Caco-2 (cell line): Measurements from ENCODE around the gene KCNK4. TPM values are rescaled to one million over a fixed set of nuclear protein-coding genes. Genes with fewer than 3 reads are reported as not detected.
"Not testable (repeated sequence)": the region's sequence is repeated elsewhere in the genome, so short reads cannot be mapped to it uniquely, and the experiment has no call there.

Experiments used
- BruUV-seq: library from RNA; stranded (reverse); fragments of 400-500 nt; replicated peaks from 2 replicates; lab custom pipeline; 2021; lab: Mats Ljungman, UMichigan
- CTCF ChIA-PET: fragments of 300-600 bp; sonication (Branson Sonifier 250); formaldehyde crosslinking; loops from one replicate; lab custom pipeline; 2022; ENCODE audit warnings: antibody characterized with exemption; lab: Charles Lee
- POLR2A ChIA-PET: fragments of 300-600 bp; sonication (Branson Sonifier 250); formaldehyde crosslinking; loops from one replicate; lab custom pipeline; 2022; ENCODE audit warnings: antibody characterized with exemption; lab: Charles Lee
- DNase-seq, 2 experiments: peaks; one replicate each; pipeline versions ENCODE4 v3.0.0 to v3.0.0-alpha.2; 2020 to 2022
- H3K27me3 ChIP-seq: replicated peaks from 2 replicates; pipeline ENCODE4 v1.6.0; 2011; ENCODE audit warnings: low read length; ENCODE audit not compliant: control insufficient read depth, insufficient read depth
- H3K36me3 ChIP-seq: 2 replicates; pipeline ENCODE4 v1.5.1; 2011; ENCODE audit warnings: low read length; ENCODE audit not compliant: control insufficient read depth, insufficient read depth
- H3K4me1 ChIP-seq: fragments of 250-450 bp; sonication (Bioruptor Pico); 2 replicates; pipeline ENCODE4 v1.5.1; 2020; ENCODE audit warnings: mild to moderate bottlenecking
- H3K4me3 ChIP-seq: 2 replicates; pipeline ENCODE4 v1.5.1; 2011; ENCODE audit warnings: low read depth, mild to moderate bottlenecking, control low read depth, low read length
- H3K9me3 ChIP-seq: fragments of 250-450 bp; sonication (Bioruptor Pico); 2 replicates; pipeline ENCODE4 v1.5.1; 2020; ENCODE audit warnings: mild to moderate bottlenecking, moderate library complexity
- H3K27ac Mint-ChIP-seq: one replicate; pipeline ENCODE4 v1.8.0; 2022; ENCODE audit warnings: mixed read lengths; ENCODE audit not compliant: unreplicated experiment
- H3K27me3 Mint-ChIP-seq: one replicate; pipeline ENCODE4 v1.8.0; 2022; ENCODE audit warnings: mixed read lengths; ENCODE audit not compliant: insufficient read depth, unreplicated experiment
- H3K36me3 Mint-ChIP-seq: one replicate; pipeline ENCODE4 v1.8.0; 2022; ENCODE audit warnings: mild to moderate bottlenecking, mixed read lengths; ENCODE audit not compliant: insufficient read depth, unreplicated experiment
- H3K4me1 Mint-ChIP-seq: one replicate; pipeline ENCODE4 v1.8.0; 2022; ENCODE audit warnings: low read depth, mixed read lengths; ENCODE audit not compliant: unreplicated experiment
- H3K4me3 Mint-ChIP-seq: one replicate; pipeline ENCODE4 v1.8.0; 2022; ENCODE audit warnings: mild to moderate bottlenecking, moderate library complexity, mixed read lengths; ENCODE audit not compliant: unreplicated experiment
- H3K9me3 Mint-ChIP-seq: one replicate; pipeline ENCODE4 v1.8.0; 2022; ENCODE audit warnings: mixed read lengths; ENCODE audit not compliant: unreplicated experiment
- CTCF ChIP-seq, 2 experiments: fragments of 200-600 bp in 1 of 2; IDR thresholded peaks; 1 replicate in 1 of 2; 2 replicates in 1 of 2; pipeline versions ENCODE4 v1.5.1 to v1.8.0; 2011 to 2022; ENCODE audit warnings: antibody characterized with exemption in 1 of 2, control low read depth in 1 of 2, inconsistent platforms in 1 of 2, low read depth in 1 of 2, low read length in 1 of 2, mild to moderate bottlenecking in 1 of 2, moderate library complexity in 1 of 2; ENCODE audit not compliant: insufficient read depth in 1 of 2, severe bottlenecking in 1 of 2, unreplicated experiment in 1 of 2
- intact Hi-C: fragments of 100-400 bp; cut with micrococcal nuclease; formaldehyde crosslinking; loops from one replicate; pipeline ENCODE4 v1.10.0; 2022; ENCODE audit not compliant: unreplicated experiment
- total RNA-seq: library from RNA; stranded (reverse); gene quantifications from 2 replicates; pipeline ENCODE4 v1.2.3, GENCODE V29; 2022

KCNK4 gene
- total RNA-seq, 1 experiment from 2014 or later = not detected

DNA sequence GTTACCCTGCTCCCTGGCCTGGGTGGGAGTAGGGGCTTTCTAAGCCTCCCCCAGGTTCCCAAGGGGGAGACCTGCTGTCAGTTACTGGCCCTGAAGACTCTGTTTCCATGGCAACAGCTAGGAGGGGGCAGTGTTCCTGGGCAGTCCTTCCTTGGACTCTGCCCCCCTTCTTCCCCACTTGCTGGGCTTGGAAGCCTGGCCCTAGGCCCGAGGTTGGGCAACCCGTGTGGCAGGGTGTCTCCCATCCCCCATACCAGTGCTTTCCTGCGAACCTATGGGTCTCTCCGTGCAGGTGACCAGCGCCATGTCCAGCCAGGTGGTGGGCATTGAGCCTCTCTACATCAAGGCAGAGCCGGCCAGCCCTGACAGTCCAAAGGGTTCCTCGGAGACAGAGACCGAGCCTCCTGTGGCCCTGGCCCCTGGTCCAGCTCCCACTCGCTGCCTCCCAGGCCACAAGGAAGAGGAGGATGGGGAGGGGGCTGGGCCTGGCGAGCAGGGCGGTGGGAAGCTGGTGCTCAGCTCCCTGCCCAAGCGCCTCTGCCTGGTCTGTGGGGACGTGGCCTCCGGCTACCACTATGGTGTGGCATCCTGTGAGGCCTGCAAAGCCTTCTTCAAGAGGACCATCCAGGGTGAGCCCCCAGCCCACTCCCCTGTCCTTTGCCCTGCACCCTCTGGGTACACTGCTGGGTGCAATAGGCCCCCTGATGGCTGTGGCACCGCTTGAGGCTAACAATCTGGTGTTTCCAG is 15.9 kb downstream of the KCNK4 start:
- peaks cover 3% of the 10 kb centered on the region; the same call in 1 of the 2 replicates for H3K36me3 ChIP-seq
- peaks cover 9% of the 10 kb centered on the region for H3K4me1 Mint-ChIP-seq
- DNase-seq = peak; percentile 63 to 67
- POLR2A ChIA-PET = interaction anchor here (3.5 kb wide), 1 partner anchor 10 kb away, joined by 86 read pairs; the partner anchor contains the start of genes PRDX5 and TRMT112
- no peaks in the 10 kb centered on the region for H3K27me3 ChIP-seq
- no peak for TF ChIP-seq CTCF (IDR thresholded peaks at IDR 0.05; ENCODE audit: insufficient read depth in 1 of 2, low read depth in 1 of 2, low read length in 1 of 2, severe bottlenecking in 1 of 2, unreplicated experiment in 1 of 2)
- intact Hi-C loops = no loop called here
- no peaks in the 10 kb centered on the region for H3K9me3 ChIP-seq
- no TSS peak for BruUV-seq
- no peaks in the 10 kb centered on the region for H3K27me3 Mint-ChIP-seq
- CTCF ChIA-PET = interaction anchor here (0.8 to 2.2 kb wide), 2 partner anchors 11 to 48 kb away, joined by 3 to 7 read pairs; partner anchors contain the start of genes PRDX5 and TRMT112
- peak overlapping the region; percentile 96 for H3K27ac Mint-ChIP-seq
- H3K9me3 Mint-ChIP-seq = no peaks in the 10 kb centered on the region
- peaks cover 57% of the 10 kb centered on the region for H3K36me3 Mint-ChIP-seq
- peak overlapping the region; percentile 97 for H3K4me3 Mint-ChIP-seq
- peaks cover 32% of the 10 kb centered on the region for H3K4me1 ChIP-seq
- peak overlapping the region; percentile 65 for H3K4me3 ChIP-seq

DNA sequence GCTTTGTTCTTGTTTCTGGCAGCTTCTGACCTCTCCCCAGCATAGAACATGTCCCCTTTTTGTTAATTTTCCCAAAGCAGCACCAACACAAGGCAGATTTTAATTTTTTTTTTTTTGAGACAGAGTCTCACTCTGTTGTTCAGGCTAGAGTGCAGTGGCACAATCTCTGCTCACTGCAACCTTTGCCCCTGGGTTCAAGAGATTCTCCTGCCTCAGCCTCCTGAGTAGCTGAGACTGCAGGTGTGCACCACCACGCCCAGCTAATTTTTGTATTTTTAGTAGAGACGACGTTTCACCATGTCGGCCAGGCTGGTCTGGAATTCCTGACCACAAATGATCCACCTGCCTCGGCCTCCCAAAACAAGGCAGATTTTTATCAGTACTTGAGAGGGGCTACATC is 16.7 kb downstream of the KCNK4 start:
- CTCF ChIA-PET = interaction anchor here (2.2 kb wide), 1 partner anchor 10 kb away, joined by 7 read pairs; the partner anchor contains the start of genes PRDX5 and TRMT112
- POLR2A ChIA-PET, DNase-seq, H3K27me3 Mint-ChIP-seq, H3K9me3 Mint-ChIP-seq, H3K36me3 ChIP-seq, intact Hi-C loops, H3K27me3 ChIP-seq, H3K4me3 ChIP-seq, BruUV-seq, H3K9me3 ChIP-seq: not testable (repeated sequence)
- Mint-ChIP-seq H3K36me3 (peaks cover 63% of the 10 kb centered on the region), H3K4me3 (peak overlapping the region; percentile 97), H3K27ac (peak overlapping the region; percentile 77), H3K4me1 (peaks cover 14% of the 10 kb centered on the region)
- peaks cover 32% of the 10 kb centered on the region for H3K4me1 ChIP-seq

GRCh38 chr11:64312947-64313346 is 21.8 kb downstream of the KCNK4 start:
- intact Hi-C loops = no loop called here
- Histone ChIP-seq H3K4me1 (peaks cover 16% of the 10 kb centered on the region), H3K27me3 (no peaks in the 10 kb centered on the region), H3K4me3 (no peak overlapping the region), H3K36me3 (peaks cover 4% of the 10 kb centered on the region; the same call in 1 of the 2 replicates), H3K9me3 (no peaks in the 10 kb centered on the region)
- no peak for DNase-seq
- Mint-ChIP-seq H3K4me3 (no peak overlapping the region), H3K27me3 (no peaks in the 10 kb centered on the region), H3K4me1 (peaks cover 16% of the 10 kb centered on the region), H3K27ac (peak overlapping the region; percentile 33), H3K36me3 (peaks cover 70% of the 10 kb centered on the region), H3K9me3 (no peaks in the 10 kb centered on the region)
- CTCF ChIA-PET = interaction anchor here (1.3 kb wide), 1 partner anchor 47 kb away, joined by 3 read pairs; no protein-coding TSS in a partner anchor
- no TSS peak for BruUV-seq
- TF ChIP-seq CTCF (IDR thresholded peaks at IDR 0.05; ENCODE audit: insufficient read depth in 1 of 2, low read depth in 1 of 2, low read length in 1 of 2, severe bottlenecking in 1 of 2, unreplicated experiment in 1 of 2) = no peak
- POLR2A ChIA-PET = no interaction called here
